ENCODE results near the gene ACY1.

- TF ChIP-seq POLR2A (IDR thresholded peaks at IDR 0.05) (no peak), CTCF (IDR thresholded peaks at IDR 0.05) (no peak)
These were observed 923 bp downstream of the ACY1 start for GRCh38 chr3:51984269-51984647.

All from esophagus squamous epithelium (tissue), 4 donors.